ENCODE measurements around the gene SLC6A14. TPM values are rescaled to one million over a fixed set of nuclear protein-coding genes. Genes with fewer than 3 reads are reported as not detected.

Gene SLC6A14
- total RNA-seq, result not detected in 2 replicates

- intact Hi-C loops (cut with micrococcal nuclease), result no loop called here
Measured at GRCh38 chrX:116436358-116436816, at the start of gene SLC6A14. SLC6A14 (plus strand) TSS chrX:116436606; CDS start chrX:116436710, 104 bp downstream.

- intact Hi-C loops (cut with micrococcal nuclease), result no loop called here
Measured at GRCh38 chrX:116395752-116396151, 40.7 kb upstream of the SLC6A14 start.

- intact Hi-C loops (cut with micrococcal nuclease), result no loop called here
Measured at GRCh38 chrX:116399681-116400080, 36.7 kb upstream of the SLC6A14 start.

- intact Hi-C loops (cut with micrococcal nuclease), result no loop called here
Measured at GRCh38 chrX:116409219-116409618, 27.2 kb upstream of the SLC6A14 start.

GRCh38 chrX:116413273-116413672 lies 23.1 kb upstream of the SLC6A14 start:
- intact Hi-C loops (cut with micrococcal nuclease), result no loop called here

- intact Hi-C loops (cut with micrococcal nuclease), result no loop called here
Measured at GRCh38 chrX:116417214-116417613, 19.2 kb upstream of the SLC6A14 start.

GRCh38 chrX:116417968-116418367 lies 18.4 kb upstream of the SLC6A14 start:
- intact Hi-C loops (cut with micrococcal nuclease), result no loop called here

- intact Hi-C loops (cut with micrococcal nuclease), result no loop called here
Measured at GRCh38 chrX:116427978-116428377, 8.4 kb upstream of the SLC6A14 start.

- intact Hi-C loops (cut with micrococcal nuclease), result no loop called here
Measured at GRCh38 chrX:116435597-116435996, 809 bp upstream of the SLC6A14 start.

- intact Hi-C loops (cut with micrococcal nuclease), result no loop called here
Measured at GRCh38 chrX:116449156-116449555, 12.8 kb downstream of the SLC6A14 start.

GRCh38 chrX:116462822-116463221 lies 26.4 kb downstream of the SLC6A14 start, which contains the start of gene CT83:
CT83 (minus strand) TSS chrX:116462976; CDS start chrX:116462856, 120 bp downstream.
- intact Hi-C loops (cut with micrococcal nuclease), result no loop called here

GRCh38 chrX:116480059-116480458 lies 43.7 kb downstream of the SLC6A14 start:
- intact Hi-C loops (cut with micrococcal nuclease), result no loop called here

GRCh38 chrX:116490104-116490503 lies 53.7 kb downstream of the SLC6A14 start:
- intact Hi-C loops (cut with micrococcal nuclease), result no loop called here

- intact Hi-C loops (cut with micrococcal nuclease), result no loop called here
Measured at GRCh38 chrX:116493271-116493670, 56.9 kb downstream of the SLC6A14 start.

- intact Hi-C loops (cut with micrococcal nuclease), result no loop called here
Measured at GRCh38 chrX:116499780-116500179, 63.4 kb downstream of the SLC6A14 start.

Other genes with a start within 250 kb of the SLC6A14 start
- not detected in 2 replicates for gene CT83, start 26.4 kb downstream of the SLC6A14 start, total RNA-seq

Measured in T-helper 1 cell treated with Interleukin-12 subunit alpha and Interleukin-12 subunit beta and Interleukin-4 antibody, amounts not matched to agents 30 ng/mL and 1 ng/mL, for 36 hours (primary cell).